Ishikawa (cell line): ENCODE measurements around the gene SUFU.
A peak's percentile ranks its signal among the peaks of the same experiment; 100 is the strongest.

ENCODE experiments used
- CEBPB ChIP-seq: IDR thresholded peaks from 2 replicates; pipeline ENCODE4 v1.6.1; 2012
- CREB1 ChIP-seq: IDR thresholded peaks from 2 replicates; pipeline ENCODE4 v1.6.1; 2012; ENCODE audit warnings: low read depth
- EGR1 ChIP-seq: IDR thresholded peaks from 2 replicates; pipeline ENCODE4 v1.6.1; 2012
- EP300 ChIP-seq: IDR thresholded peaks from 2 replicates; pipeline ENCODE4 v1.6.1; 2012; ENCODE audit warnings: borderline replicate concordance
- FOXM1 ChIP-seq: IDR thresholded peaks from 2 replicates; pipeline ENCODE4 v1.6.1; 2012; ENCODE audit warnings: low read depth, borderline replicate concordance
- NFIC ChIP-seq: IDR thresholded peaks from 2 replicates; pipeline ENCODE4 v1.6.1; 2012
- RAD21 ChIP-seq: IDR thresholded peaks from 2 replicates; pipeline ENCODE4 v1.6.1; 2012; ENCODE audit warnings: low read depth
- TAF1 ChIP-seq: IDR thresholded peaks from 2 replicates; pipeline ENCODE4 v1.6.1; 2012; ENCODE audit warnings: low read depth, mild to moderate bottlenecking
- TCF12 ChIP-seq: IDR thresholded peaks from 2 replicates; pipeline ENCODE4 v1.6.1; 2012; ENCODE audit warnings: low read depth
- TEAD4 ChIP-seq: IDR thresholded peaks from 2 replicates; pipeline ENCODE4 v1.6.1; 2012
- YY1 ChIP-seq: IDR thresholded peaks from 2 replicates; pipeline ENCODE4 v1.6.1; 2012; ENCODE audit warnings: low read depth
- ZBTB7A ChIP-seq: IDR thresholded peaks from 2 replicates; pipeline ENCODE4 v1.6.1; 2012; ENCODE audit warnings: low read depth
- TF ChIP-seq, protein P1 (sequence below): IDR thresholded peaks from 2 replicates; pipeline ENCODE4 v1.6.1; 2012
- TF ChIP-seq, protein P2 (sequence below): IDR thresholded peaks from 2 replicates; pipeline ENCODE4 v1.6.1; 2012
- TF ChIP-seq, protein P3 (sequence below): IDR thresholded peaks from 2 replicates; pipeline ENCODE4 v1.6.1; 2012; ENCODE audit warnings: low read depth, mild to moderate bottlenecking

Gene SUFU

DNA sequence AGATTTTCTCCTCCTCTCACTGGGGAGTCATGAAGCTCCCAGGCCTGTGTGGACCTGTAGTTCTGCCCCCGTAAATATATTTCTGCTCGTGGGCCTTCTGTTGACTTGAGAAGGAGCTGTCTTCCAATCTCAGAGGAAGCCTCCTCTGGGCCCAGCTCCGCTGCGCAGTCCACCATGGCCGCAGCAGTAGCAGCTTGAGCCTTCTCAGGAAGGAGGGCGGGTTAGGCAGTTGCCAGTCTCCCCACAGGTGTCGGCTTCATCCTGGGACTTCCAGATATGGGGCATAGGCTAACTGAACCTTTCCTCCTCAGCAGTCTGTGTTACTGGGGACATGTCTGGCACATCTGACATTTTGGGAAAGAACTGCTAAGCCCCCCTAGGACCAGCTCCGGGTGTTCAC lies 77.6 kb downstream of the SUFU start:
- no peak for TF ChIP-seq CEBPB
- TF ChIP-seq CREB1: no peak
- TF ChIP-seq TCF12: no peak
- no peak for TF ChIP-seq ZBTB7A
- no peak for TF ChIP-seq EGR1
- TF ChIP-seq, protein P1, sequence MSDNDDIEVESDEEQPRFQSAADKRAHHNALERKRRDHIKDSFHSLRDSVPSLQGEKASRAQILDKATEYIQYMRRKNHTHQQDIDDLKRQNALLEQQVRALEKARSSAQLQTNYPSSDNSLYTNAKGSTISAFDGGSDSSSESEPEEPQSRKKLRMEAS: no peak
- TF ChIP-seq EP300: no peak
- no peak for TF ChIP-seq NFIC
- no peak for TF ChIP-seq FOXM1
- no peak for TF ChIP-seq TEAD4
- no peak for TF ChIP-seq RAD21
- TF ChIP-seq, protein P2, sequence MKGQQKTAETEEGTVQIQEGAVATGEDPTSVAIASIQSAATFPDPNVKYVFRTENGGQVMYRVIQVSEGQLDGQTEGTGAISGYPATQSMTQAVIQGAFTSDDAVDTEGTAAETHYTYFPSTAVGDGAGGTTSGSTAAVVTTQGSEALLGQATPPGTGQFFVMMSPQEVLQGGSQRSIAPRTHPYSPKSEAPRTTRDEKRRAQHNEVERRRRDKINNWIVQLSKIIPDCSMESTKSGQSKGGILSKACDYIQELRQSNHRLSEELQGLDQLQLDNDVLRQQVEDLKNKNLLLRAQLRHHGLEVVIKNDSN: no peak
- TF ChIP-seq, protein P3, sequence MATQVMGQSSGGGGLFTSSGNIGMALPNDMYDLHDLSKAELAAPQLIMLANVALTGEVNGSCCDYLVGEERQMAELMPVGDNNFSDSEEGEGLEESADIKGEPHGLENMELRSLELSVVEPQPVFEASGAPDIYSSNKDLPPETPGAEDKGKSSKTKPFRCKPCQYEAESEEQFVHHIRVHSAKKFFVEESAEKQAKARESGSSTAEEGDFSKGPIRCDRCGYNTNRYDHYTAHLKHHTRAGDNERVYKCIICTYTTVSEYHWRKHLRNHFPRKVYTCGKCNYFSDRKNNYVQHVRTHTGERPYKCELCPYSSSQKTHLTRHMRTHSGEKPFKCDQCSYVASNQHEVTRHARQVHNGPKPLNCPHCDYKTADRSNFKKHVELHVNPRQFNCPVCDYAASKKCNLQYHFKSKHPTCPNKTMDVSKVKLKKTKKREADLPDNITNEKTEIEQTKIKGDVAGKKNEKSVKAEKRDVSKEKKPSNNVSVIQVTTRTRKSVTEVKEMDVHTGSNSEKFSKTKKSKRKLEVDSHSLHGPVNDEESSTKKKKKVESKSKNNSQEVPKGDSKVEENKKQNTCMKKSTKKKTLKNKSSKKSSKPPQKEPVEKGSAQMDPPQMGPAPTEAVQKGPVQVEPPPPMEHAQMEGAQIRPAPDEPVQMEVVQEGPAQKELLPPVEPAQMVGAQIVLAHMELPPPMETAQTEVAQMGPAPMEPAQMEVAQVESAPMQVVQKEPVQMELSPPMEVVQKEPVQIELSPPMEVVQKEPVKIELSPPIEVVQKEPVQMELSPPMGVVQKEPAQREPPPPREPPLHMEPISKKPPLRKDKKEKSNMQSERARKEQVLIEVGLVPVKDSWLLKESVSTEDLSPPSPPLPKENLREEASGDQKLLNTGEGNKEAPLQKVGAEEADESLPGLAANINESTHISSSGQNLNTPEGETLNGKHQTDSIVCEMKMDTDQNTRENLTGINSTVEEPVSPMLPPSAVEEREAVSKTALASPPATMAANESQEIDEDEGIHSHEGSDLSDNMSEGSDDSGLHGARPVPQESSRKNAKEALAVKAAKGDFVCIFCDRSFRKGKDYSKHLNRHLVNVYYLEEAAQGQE: no peak
- TF ChIP-seq TAF1: no peak
- no peak for TF ChIP-seq YY1

DNA sequence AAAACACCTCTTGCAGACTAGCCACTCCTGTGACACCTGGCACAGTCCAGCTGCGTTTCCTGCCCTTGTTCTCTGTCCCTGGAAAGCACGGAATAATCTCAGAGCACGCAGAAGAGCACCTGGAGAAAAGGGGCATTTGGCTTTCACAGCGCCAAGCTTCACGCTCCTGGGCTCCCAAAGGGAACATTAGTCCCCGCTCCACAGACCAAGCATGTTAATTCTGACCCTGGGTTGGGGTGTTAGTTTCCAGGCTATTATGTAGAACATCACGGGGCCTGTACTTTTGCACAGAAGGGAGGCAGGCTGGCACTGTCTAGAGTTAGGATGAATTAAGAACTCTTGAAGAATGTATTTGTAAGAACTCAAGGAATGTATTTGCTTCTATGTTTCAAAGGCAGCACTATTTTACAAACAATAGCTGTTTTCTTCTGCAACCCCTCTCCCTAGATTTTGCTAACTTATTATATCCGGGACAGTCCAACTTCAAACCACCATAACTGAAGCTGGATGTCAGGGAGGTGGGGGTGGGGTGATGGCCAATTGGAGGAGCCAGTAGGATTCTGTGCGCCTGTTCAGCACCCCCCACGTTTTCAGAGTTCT lies 78.3 kb downstream of the SUFU start:
- TF ChIP-seq ZBTB7A (no peak), YY1 (no peak), EGR1 (no peak), CEBPB (no peak), RAD21 (no peak), CREB1 (no peak), FOXM1 (no peak), NFIC (no peak), TCF12 (no peak)
- TF ChIP-seq, protein P3: no peak

DNA sequence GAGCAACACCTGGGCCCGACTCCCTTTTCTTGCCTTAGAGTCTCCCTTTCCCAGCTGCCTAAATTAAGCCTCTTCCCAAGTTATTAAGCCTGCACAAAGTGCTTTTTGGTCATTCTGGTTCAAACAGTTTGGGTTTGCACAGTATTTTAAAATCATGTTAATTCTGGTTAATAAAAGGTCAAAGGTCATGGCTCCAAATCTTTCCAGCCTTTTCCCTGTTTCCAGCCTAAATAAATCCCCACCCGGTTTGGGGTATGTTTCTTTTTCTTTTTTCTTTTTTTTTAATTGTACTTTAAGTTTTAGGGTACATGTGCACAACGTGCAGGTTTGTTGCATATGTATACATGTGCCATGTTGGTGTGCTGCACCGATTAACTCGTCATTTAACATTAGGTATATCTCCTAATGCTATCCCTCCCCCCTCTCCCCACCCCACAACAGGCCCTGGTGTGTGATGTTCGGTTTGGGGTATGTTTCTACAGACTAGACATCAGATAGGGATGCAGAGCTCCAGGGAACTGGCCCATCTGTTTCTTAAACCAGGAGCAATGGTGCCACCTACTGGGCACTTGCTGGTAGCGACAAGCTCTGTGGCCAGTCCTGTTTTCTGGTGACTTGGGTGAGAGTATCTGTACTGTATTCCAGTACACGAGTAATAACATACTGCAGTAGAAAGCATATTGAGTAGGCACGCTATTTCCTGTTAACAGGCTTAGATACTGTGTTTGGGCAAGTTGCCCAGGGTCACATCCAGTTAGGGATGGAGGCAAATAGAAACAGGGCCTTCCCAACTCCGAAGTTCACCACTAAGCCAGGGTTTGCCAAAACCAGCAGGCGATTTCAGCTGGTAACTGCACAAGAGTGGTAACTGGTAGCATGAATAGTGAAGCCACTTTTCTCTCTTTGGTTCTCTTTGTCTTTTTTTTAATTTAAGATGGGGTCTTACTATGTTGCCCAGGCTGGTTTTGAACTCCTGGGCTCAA lies 80.0 kb downstream of the SUFU start:
- TF ChIP-seq RAD21: peak; percentile 96
- TF ChIP-seq EGR1: no peak

DNA sequence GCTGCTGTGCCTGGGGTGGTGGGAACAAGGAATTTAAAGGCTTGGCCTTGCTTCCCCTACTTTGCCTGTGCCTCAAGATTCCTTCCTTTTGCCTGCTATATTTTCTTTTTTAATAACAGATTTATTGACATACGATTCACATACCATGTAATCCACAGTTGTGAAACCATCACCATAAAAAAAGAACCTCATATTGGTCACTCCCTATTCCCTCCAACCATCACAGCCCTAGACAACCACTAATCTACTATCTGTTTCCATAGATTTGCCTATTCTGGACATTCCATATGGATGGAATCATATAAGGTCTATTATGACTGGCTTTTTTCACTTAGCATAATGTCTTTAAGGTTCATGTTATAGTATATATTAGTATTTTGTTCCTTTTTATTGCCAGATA lies 81.3 kb downstream of the SUFU start:
- no peak for TF ChIP-seq TEAD4
- TF ChIP-seq CEBPB: no peak
- no peak for TF ChIP-seq YY1
- no peak for TF ChIP-seq TAF1
- TF ChIP-seq, protein P3: no peak
- TF ChIP-seq CREB1: no peak
- no peak for TF ChIP-seq EGR1
- no peak for TF ChIP-seq FOXM1
- TF ChIP-seq NFIC: no peak
- TF ChIP-seq, protein P1: no peak
- no peak for TF ChIP-seq ZBTB7A
- no peak for TF ChIP-seq TCF12
- TF ChIP-seq EP300: no peak
